Osteocyte (in vitro differentiated cells): ENCODE measurements around the gene KCNQ2. TPM values are rescaled to one million over a fixed set of nuclear protein-coding genes. Genes with fewer than 3 reads are reported as not detected.

Source experiments
- DNase-seq: peaks from one replicate; pipeline ENCODE4 v3.0.0; 2021; ENCODE audit warnings: mixed read lengths; ENCODE audit not compliant: unreplicated experiment; ENCODE audit errors: extremely low spot score
- H3K27ac Mint-ChIP-seq: one replicate; pipeline ENCODE4 v1.8.0; 2021; ENCODE audit warnings: mild to moderate bottlenecking, mixed read lengths; ENCODE audit not compliant: unreplicated experiment
- H3K27me3 Mint-ChIP-seq: one replicate; pipeline ENCODE4 v1.8.0; 2021; ENCODE audit warnings: mixed read lengths; ENCODE audit not compliant: unreplicated experiment
- H3K36me3 Mint-ChIP-seq: one replicate; pipeline ENCODE4 v1.8.0; 2021; ENCODE audit warnings: mixed read lengths; ENCODE audit not compliant: unreplicated experiment
- H3K4me1 Mint-ChIP-seq: one replicate; pipeline ENCODE4 v1.8.0; 2021; ENCODE audit warnings: mixed read lengths; ENCODE audit not compliant: unreplicated experiment
- H3K4me3 Mint-ChIP-seq: one replicate; pipeline ENCODE4 v1.8.0; 2021; ENCODE audit warnings: mild to moderate bottlenecking, moderate library complexity, mixed read lengths; ENCODE audit not compliant: unreplicated experiment
- H3K9me3 Mint-ChIP-seq: one replicate; pipeline ENCODE4 v1.8.0; 2021; ENCODE audit warnings: mixed read lengths; ENCODE audit not compliant: unreplicated experiment
- total RNA-seq: library from RNA; stranded (reverse); gene quantifications from 2 replicates; pipeline ENCODE4 v1.2.1, GENCODE V29; 2021
- TF ChIP-seq, protein P1 (sequence below): fragments of 200-600 bp; sonication (generic); IDR thresholded peaks from 2 replicates; pipeline ENCODE4 v1.5.0; 2021; ENCODE audit warnings: antibody characterized with exemption, mild to moderate bottlenecking, moderate library complexity

KCNQ2 gene
- total RNA-seq, 1 donor from 2014 or later: not detected

DNA sequence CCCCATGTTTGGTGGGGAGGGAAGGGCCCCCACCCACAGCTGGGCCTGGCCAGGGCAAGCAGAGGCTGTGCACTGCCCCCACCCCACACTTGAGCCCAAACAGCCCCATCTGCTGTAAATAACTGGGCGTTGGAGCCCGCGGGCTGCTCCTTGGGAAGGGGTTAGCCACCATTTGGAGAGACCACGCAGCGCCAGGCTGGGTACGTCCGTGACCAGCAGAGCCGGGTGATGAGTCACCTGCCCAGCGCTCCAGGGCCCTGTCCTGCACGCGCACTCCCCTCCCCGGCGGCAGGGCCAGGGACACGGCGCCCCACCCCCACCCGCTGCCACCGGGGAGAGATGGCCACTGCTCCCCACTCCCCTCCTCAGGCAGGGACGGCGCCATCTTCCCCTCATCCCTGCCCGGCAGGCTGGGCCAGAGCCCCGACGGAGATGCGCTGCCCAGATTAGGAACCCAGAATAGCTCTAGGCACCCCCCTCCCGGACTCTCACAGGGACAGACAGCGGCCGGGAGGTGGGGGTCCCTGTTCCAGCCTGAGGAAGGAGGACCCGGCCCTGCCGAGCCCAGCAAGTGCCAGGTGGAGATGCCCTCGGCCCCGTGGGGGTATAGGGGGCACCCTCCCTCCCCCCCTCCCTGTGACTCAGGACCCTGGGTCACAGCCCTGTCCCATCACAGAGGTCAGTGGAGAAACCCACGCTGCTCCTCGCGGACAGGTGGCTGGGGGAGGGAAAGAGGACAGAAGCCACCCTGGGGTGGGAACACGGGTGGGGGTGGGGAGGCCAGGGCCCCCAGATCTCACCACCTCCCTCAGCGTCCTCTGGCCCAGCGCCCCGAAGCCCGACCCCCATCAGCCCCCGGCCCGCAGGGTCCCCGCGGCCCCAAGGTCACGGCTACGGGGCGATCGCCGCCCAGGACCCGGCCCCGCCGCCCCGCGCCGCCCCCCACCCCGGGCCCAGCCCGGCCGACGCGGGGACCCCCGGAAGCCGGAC is 25.8 kb upstream of the KCNQ2 start:
- no peak overlapping the region for H3K4me3 Mint-ChIP-seq
- TF ChIP-seq, protein P1, sequence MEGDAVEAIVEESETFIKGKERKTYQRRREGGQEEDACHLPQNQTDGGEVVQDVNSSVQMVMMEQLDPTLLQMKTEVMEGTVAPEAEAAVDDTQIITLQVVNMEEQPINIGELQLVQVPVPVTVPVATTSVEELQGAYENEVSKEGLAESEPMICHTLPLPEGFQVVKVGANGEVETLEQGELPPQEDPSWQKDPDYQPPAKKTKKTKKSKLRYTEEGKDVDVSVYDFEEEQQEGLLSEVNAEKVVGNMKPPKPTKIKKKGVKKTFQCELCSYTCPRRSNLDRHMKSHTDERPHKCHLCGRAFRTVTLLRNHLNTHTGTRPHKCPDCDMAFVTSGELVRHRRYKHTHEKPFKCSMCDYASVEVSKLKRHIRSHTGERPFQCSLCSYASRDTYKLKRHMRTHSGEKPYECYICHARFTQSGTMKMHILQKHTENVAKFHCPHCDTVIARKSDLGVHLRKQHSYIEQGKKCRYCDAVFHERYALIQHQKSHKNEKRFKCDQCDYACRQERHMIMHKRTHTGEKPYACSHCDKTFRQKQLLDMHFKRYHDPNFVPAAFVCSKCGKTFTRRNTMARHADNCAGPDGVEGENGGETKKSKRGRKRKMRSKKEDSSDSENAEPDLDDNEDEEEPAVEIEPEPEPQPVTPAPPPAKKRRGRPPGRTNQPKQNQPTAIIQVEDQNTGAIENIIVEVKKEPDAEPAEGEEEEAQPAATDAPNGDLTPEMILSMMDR: no peak
- DNase-seq: no peak
- peaks cover 2% of the 10 kb centered on the region for H3K4me1 Mint-ChIP-seq
- peaks cover 2% of the 10 kb centered on the region for H3K27me3 Mint-ChIP-seq
- no peak overlapping the region for H3K27ac Mint-ChIP-seq
- no peaks in the 10 kb centered on the region for H3K36me3 Mint-ChIP-seq
- H3K9me3 Mint-ChIP-seq: no peaks in the 10 kb centered on the region

DNA sequence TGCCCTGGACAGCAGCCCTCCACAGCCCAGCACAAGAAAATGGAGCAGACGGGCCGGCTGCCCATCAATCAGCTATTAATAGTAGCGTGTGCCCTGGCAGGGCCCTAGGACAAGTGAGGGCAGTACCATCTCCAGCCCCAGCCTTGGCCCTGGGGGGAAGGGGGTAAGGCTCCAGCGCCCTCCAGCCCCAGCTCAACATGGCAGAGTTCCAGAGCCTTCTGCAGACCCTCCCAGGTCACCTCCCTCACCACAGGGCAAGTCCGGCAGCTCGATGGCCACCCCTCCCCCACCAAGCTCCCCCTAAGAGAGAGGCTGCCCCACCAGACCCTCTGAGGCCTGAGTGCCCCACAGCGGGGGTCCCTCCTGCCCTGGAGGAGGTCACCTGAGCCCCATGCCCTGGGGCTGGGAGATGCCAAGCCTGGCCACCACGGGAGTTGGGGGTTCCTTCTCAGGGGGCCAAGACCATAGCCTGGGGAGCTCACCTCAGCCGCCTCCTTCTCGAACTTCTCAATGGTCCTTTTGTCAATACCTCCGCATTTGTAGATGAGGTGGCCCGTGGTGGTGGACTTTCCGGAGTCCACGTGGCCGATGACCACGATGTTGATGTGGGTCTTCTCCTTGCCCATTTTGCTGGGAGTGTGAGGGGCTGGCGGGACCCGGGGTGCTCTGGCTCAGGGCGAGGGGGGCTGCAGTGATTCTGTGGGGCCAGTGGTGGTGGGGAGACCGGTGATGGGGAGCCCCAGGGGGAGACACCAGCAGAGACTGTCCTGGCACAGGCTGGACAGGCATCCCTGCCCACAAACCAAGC is 24.9 kb upstream of the KCNQ2 start:
- DNase-seq: no peak
- Mint-ChIP-seq H3K27me3 (peaks cover 2% of the 10 kb centered on the region), H3K4me3 (no peak overlapping the region), H3K36me3 (no peaks in the 10 kb centered on the region), H3K27ac (no peak overlapping the region), H3K4me1 (peaks cover 2% of the 10 kb centered on the region), H3K9me3 (no peaks in the 10 kb centered on the region)
- TF ChIP-seq, protein P1: no peak

DNA sequence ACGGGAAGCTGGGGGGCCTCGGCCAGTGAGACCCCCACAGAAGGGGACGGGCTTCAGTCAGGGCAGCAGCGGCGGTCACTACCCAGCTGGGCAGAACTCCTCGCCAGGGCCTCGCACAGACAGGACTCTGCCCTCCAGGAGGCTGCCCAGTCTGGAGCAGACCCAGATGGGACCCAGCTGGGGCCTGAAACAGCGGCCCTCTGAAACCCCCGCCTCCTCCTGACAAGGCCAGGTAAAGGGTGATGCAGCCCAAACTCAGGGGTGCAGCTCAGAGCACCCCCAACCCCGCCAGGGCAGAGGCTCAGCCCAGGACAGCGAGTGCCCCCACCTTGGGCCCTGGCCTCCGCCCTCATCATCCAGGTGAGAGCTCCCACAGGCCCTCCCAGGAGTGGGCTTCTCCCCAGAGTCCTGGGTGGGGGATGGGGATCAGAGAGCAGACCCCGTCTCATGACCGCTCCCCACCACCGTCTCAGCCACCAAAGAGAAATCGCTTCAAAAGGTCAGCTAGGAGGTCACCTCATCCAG is 24.2 kb upstream of the KCNQ2 start:
- TF ChIP-seq, protein P1: no peak
- no peak overlapping the region for H3K27ac Mint-ChIP-seq
- H3K4me3 Mint-ChIP-seq: no peak overlapping the region
- H3K27me3 Mint-ChIP-seq: peaks cover 2% of the 10 kb centered on the region
- no peak for DNase-seq
- no peaks in the 10 kb centered on the region for H3K36me3 Mint-ChIP-seq
- peaks cover 2% of the 10 kb centered on the region for H3K4me1 Mint-ChIP-seq
- H3K9me3 Mint-ChIP-seq: no peaks in the 10 kb centered on the region

DNA sequence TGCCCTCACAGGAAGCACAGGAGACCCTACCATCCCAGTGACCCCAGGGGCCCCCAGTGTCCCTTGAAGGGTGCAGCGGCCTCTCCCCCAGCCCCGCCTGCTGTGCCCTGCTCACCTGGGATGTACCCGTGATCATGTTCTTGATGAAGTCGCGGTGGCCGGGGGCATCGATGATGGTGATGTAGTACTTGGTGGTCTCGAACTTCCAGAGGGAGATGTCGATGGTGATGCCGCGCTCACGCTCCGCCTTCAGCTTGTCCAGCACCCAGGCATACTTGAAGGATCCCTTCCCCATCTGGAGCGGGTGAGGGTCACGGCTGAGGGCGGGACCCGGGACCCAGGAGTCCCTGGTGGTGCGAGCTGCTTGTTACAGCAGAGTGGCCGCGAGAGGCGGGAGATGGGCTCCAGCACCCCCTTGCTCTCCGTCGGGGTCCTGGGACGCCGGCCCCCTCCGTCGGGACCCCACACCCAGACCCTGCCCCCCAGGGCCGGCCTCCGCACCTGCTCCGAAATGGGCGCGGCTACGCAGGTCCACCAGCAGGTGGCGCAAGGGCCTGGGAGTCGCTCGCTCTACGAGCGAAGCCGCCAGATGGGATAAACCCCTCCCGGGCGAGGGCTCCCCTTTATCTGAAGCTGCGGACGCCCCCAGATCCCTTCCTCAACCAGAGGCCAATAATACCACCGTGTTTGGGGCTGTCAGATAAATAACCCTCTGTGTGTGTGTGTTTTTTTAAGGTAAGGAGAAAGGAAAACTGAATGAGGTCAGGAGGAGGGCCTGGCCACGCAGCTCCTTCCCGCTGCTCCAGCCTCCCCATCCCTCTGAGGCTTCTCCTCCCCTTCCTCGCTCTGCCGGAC is 23.5 kb upstream of the KCNQ2 start:
- Mint-ChIP-seq H3K36me3 (no peaks in the 10 kb centered on the region), H3K9me3 (no peaks in the 10 kb centered on the region), H3K4me1 (peaks cover 2% of the 10 kb centered on the region), H3K27me3 (no peaks in the 10 kb centered on the region), H3K4me3 (peak overlapping the region; percentile 60), H3K27ac (no peak overlapping the region)
- TF ChIP-seq, protein P1: peak; percentile 97
- no peak for DNase-seq
